GM12873 (cell line): Measurements from ENCODE around the gene KRTAP9-6.

Experiments
- TF ChIP-seq, protein P1 (sequence below): IDR thresholded peaks from 2 replicates; pipeline ENCODE4 v1.5.1; 2012; ENCODE audit warnings: low read depth, mild to moderate bottlenecking, moderate library complexity, low read length, control low read depth; ENCODE audit not compliant: insufficient read depth; ENCODE audit errors: missing control alignments

KRTAP9-6 gene

GRCh38 chr17:41311111-41311510, 45.9 kb downstream of the KRTAP9-6 start:
- TF ChIP-seq, protein P1, sequence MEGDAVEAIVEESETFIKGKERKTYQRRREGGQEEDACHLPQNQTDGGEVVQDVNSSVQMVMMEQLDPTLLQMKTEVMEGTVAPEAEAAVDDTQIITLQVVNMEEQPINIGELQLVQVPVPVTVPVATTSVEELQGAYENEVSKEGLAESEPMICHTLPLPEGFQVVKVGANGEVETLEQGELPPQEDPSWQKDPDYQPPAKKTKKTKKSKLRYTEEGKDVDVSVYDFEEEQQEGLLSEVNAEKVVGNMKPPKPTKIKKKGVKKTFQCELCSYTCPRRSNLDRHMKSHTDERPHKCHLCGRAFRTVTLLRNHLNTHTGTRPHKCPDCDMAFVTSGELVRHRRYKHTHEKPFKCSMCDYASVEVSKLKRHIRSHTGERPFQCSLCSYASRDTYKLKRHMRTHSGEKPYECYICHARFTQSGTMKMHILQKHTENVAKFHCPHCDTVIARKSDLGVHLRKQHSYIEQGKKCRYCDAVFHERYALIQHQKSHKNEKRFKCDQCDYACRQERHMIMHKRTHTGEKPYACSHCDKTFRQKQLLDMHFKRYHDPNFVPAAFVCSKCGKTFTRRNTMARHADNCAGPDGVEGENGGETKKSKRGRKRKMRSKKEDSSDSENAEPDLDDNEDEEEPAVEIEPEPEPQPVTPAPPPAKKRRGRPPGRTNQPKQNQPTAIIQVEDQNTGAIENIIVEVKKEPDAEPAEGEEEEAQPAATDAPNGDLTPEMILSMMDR = no peak

GRCh38 chr17:41315204-41315794, 50.1 kb downstream of the KRTAP9-6 start, which contains the start of gene KRTAP17-1:
Gene KRTAP17-1 (minus strand): TSS chr17:41315710. CDS start chr17:41315650, 60 bp downstream.
- TF ChIP-seq, protein P1 = no peak
